A673 (cell line): ENCODE results near the gene KIAA0040.

Experiments used
- EZH2 ChIP-seq: fragments of 200-600 bp; sonication (generic); IDR thresholded peaks from 2 replicates; pipeline ENCODE4 v1.6.1; 2017; ENCODE audit warnings: borderline replicate concordance, low read depth, mild to moderate bottlenecking, mixed read lengths, antibody characterized with exemption, low read length; ENCODE audit not compliant: poor library complexity, severe bottlenecking
- TF ChIP-seq, protein P1 (sequence below): fragments of 300-800, 200-600 bp; sonication (generic); conservative IDR thresholded peaks from 2 replicates; pipeline ENCODE4 v1.5.1; 2017; ENCODE audit warnings: low read depth, mild to moderate bottlenecking, antibody characterized with exemption, low read length, moderate library complexity, mixed read lengths

DNA sequence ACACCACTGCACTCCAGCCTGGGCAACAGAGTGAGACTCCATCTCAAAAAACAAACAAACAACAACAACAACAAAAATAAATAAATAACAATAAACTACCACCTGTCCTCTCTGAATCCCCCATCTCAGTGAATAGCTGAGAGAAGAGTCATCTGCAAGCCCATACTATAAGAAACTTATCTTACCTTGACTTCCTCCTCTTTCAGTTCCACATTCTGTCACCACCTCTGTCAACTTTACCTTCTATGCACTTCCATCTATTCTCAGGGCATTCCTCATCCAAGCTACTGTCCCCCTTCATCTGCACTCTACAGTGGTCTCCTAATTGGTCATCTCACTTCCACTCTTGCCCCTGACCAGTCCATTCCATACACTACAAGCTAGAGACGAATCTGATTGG lies 58.1 kb downstream of the KIAA0040 start:
- TF ChIP-seq, protein P1, sequence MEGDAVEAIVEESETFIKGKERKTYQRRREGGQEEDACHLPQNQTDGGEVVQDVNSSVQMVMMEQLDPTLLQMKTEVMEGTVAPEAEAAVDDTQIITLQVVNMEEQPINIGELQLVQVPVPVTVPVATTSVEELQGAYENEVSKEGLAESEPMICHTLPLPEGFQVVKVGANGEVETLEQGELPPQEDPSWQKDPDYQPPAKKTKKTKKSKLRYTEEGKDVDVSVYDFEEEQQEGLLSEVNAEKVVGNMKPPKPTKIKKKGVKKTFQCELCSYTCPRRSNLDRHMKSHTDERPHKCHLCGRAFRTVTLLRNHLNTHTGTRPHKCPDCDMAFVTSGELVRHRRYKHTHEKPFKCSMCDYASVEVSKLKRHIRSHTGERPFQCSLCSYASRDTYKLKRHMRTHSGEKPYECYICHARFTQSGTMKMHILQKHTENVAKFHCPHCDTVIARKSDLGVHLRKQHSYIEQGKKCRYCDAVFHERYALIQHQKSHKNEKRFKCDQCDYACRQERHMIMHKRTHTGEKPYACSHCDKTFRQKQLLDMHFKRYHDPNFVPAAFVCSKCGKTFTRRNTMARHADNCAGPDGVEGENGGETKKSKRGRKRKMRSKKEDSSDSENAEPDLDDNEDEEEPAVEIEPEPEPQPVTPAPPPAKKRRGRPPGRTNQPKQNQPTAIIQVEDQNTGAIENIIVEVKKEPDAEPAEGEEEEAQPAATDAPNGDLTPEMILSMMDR = no peak
- no peak for TF ChIP-seq EZH2
